HEK293 (cell line): Measurements from ENCODE around the gene CTPS2.

Source experiments
- EGR2 ChIP-seq: fragments of 450-650 bp; formaldehyde crosslinking; IDR thresholded peaks from 2 replicates; pipeline ENCODE4 v1.5.1; 2016; ENCODE audit warnings: low read depth, missing biosample characterization, missing genetic modification characterization
- GLIS1 ChIP-seq: fragments of 450-650 bp; formaldehyde crosslinking; IDR thresholded peaks from 2 replicates; pipeline ENCODE4 v1.5.1; 2016; ENCODE audit warnings: missing biosample characterization, missing genetic modification characterization
- HOXC10 ChIP-seq: sonication (generic); formaldehyde crosslinking; IDR thresholded peaks from 2 replicates; pipeline ENCODE4 v1.8.1; 2023; ENCODE audit warnings: mild to moderate bottlenecking, missing genetic modification reagents
- ZBTB48 ChIP-seq: fragments of 450-650 bp; formaldehyde crosslinking; IDR thresholded peaks from 2 replicates; pipeline ENCODE4 v1.5.1; 2016; ENCODE audit warnings: missing biosample characterization, missing genetic modification characterization
- ZBTB8A ChIP-seq: fragments of 450-650 bp; formaldehyde crosslinking; IDR thresholded peaks from 2 replicates; pipeline ENCODE4 v1.5.1; 2016; ENCODE audit warnings: missing biosample characterization, missing genetic modification characterization
- ZEB2 ChIP-seq: fragments of 450-650 bp; formaldehyde crosslinking; IDR thresholded peaks from 2 replicates; pipeline ENCODE4 v1.5.1; 2016; ENCODE audit warnings: missing biosample characterization, missing genetic modification characterization
- ZFP37 ChIP-seq: fragments of 450-650 bp; formaldehyde crosslinking; IDR thresholded peaks from 2 replicates; pipeline ENCODE4 v1.5.1; 2016; ENCODE audit warnings: missing biosample characterization, missing genetic modification characterization
- ZNF146 ChIP-seq: fragments of 450-650 bp; formaldehyde crosslinking; IDR thresholded peaks from 2 replicates; pipeline ENCODE4 v1.5.1; 2016; ENCODE audit warnings: missing biosample characterization, missing genetic modification characterization
- ZNF174 ChIP-seq: fragments of 450-650 bp; formaldehyde crosslinking; IDR thresholded peaks from 2 replicates; pipeline ENCODE4 v1.5.0; 2017; ENCODE audit warnings: missing biosample characterization, mild to moderate bottlenecking, missing genetic modification characterization
- ZNF19 ChIP-seq: fragments of 450-650 bp; formaldehyde crosslinking; IDR thresholded peaks from 2 replicates; pipeline ENCODE4; 2016; ENCODE audit warnings: missing biosample characterization, missing genetic modification characterization, low read depth
- ZNF202 ChIP-seq: fragments of 450-650 bp; formaldehyde crosslinking; IDR thresholded peaks from 2 replicates; pipeline ENCODE4 v1.5.1; 2016; ENCODE audit warnings: missing biosample characterization, missing genetic modification characterization, borderline replicate concordance
- ZNF211 ChIP-seq: fragments of 450-650 bp; formaldehyde crosslinking; IDR thresholded peaks from 2 replicates; pipeline ENCODE4 v1.5.1; 2016; ENCODE audit warnings: low read depth, missing biosample characterization, missing genetic modification characterization
- ZNF23 ChIP-seq: fragments of 450-650 bp; formaldehyde crosslinking; IDR thresholded peaks from 2 replicates; pipeline ENCODE4 v1.5.1; 2016; ENCODE audit warnings: missing biosample characterization, missing genetic modification characterization, borderline replicate concordance
- ZNF302 ChIP-seq: fragments of 450-650 bp; formaldehyde crosslinking; IDR thresholded peaks from 2 replicates; pipeline ENCODE4 v1.5.1; 2016; ENCODE audit warnings: missing biosample characterization, missing genetic modification characterization, low read depth
- ZNF549 ChIP-seq: fragments of 450-650 bp; IDR thresholded peaks from 2 replicates; pipeline ENCODE4 v1.5.1; 2018; ENCODE audit warnings: missing biosample characterization, missing genetic modification characterization, mild to moderate bottlenecking, inconsistent platforms, moderate library complexity
- ZNF555 ChIP-seq: fragments of 450-650 bp; formaldehyde crosslinking; conservative IDR thresholded peaks from 2 replicates; pipeline ENCODE4 v1.5.1; 2017; ENCODE audit warnings: missing biosample characterization, mild to moderate bottlenecking, missing genetic modification characterization, inconsistent platforms
- ZNF610 ChIP-seq: fragments of 450-650 bp; formaldehyde crosslinking; IDR thresholded peaks from 2 replicates; pipeline ENCODE4 v1.5.1; 2016; ENCODE audit warnings: missing biosample characterization, missing genetic modification characterization, borderline replicate concordance
- ZNF629 ChIP-seq: fragments of 450-650 bp; formaldehyde crosslinking; IDR thresholded peaks from 2 replicates; pipeline ENCODE4 v1.5.1; 2017; ENCODE audit warnings: missing biosample characterization, missing genetic modification characterization
- ZNF664 ChIP-seq: fragments of 450-650 bp; formaldehyde crosslinking; IDR thresholded peaks from 2 replicates; pipeline ENCODE4 v1.5.1; 2016; ENCODE audit warnings: missing biosample characterization, missing genetic modification characterization
- ZNF776 ChIP-seq: fragments of 450-650 bp; formaldehyde crosslinking; IDR thresholded peaks from 2 replicates; pipeline ENCODE4 v1.5.0; 2017; ENCODE audit warnings: missing biosample characterization, missing genetic modification characterization, borderline replicate concordance
- TF ChIP-seq, protein P1 (sequence below): fragments of 450-650 bp; formaldehyde crosslinking; conservative IDR thresholded peaks from 2 replicates; pipeline ENCODE4 v1.5.1; 2016; ENCODE audit warnings: low read depth, missing biosample characterization, missing genetic modification characterization
- TF ChIP-seq, protein P2 (sequence below): fragments of 450-650 bp; formaldehyde crosslinking; IDR thresholded peaks from 2 replicates; pipeline ENCODE4 v1.5.1; 2017; ENCODE audit warnings: missing biosample characterization, mild to moderate bottlenecking, missing genetic modification characterization, moderate library complexity
- TF ChIP-seq, protein P3 (sequence below): fragments of 450-650 bp; formaldehyde crosslinking; IDR thresholded peaks from 2 replicates; pipeline ENCODE4 v1.5.1; 2016; ENCODE audit warnings: missing biosample characterization, missing genetic modification characterization
- TF ChIP-seq, protein P4 (sequence below): fragments of 450-650 bp; formaldehyde crosslinking; IDR thresholded peaks from 2 replicates; pipeline ENCODE4 v1.5.1; 2016; ENCODE audit warnings: missing biosample characterization, missing genetic modification characterization
- TF ChIP-seq, protein P5 (sequence below): fragments of 450-650 bp; formaldehyde crosslinking; IDR thresholded peaks from 2 replicates; pipeline ENCODE4 v1.5.1; 2016; ENCODE audit warnings: missing biosample characterization, missing genetic modification characterization
- TF ChIP-seq, protein P6 (sequence below): fragments of 450-650 bp; formaldehyde crosslinking; IDR thresholded peaks from 2 replicates; pipeline ENCODE4 v1.5.1; 2016; ENCODE audit warnings: missing biosample characterization, missing genetic modification characterization
- TF ChIP-seq, protein P7 (sequence below): fragments of 450-650 bp; formaldehyde crosslinking; IDR thresholded peaks from 2 replicates; pipeline ENCODE4 v1.5.1; 2016; ENCODE audit warnings: missing biosample characterization, missing genetic modification characterization

The CTPS2 gene

DNA sequence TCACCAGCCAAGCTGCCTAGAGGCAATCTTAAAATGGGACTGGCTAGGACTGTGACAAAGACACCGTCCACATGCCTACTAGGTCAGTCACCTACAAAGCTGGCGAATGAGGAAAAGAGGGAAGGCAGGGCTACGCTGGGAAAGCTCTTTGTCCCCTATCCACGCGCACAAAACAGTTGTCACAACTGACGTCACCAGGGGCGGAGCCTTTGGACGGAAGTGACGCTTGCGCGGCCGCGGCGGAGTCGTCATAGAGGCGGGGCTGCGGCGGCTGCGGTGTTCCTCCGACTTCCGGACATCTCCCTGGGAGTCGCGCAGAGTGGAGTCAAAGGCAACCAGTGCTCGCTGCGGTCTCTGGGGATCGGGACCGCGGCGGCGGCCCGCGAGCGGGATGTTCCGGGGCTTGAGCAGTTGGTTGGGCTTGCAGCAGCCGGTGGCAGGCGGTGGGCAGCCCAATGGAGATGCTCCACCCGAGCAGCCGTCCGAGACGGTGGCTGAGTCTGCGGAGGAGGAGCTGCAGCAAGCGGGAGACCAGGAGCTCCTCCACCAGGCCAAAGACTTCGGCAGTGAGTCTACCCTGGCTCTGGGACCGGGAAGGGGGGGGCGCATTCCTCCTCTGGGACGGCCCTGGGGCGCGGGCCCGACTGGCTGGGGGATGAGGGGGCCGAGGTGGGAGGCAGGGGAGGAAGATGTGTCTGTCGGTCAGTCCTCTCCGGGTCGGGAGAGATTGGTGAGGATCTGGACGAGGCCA lies 7.0 kb upstream of the CTPS2 start, which contains the start of gene SYAP1 (continued):
- no peak for TF ChIP-seq EGR2 (tag by site-specific recombination)
- peak; percentile 81; the same call in 1 of the 2 replicates for TF ChIP-seq ZFP37 (tag by site-specific recombination)
- TF ChIP-seq ZNF211 (tag by site-specific recombination): no peak
- TF ChIP-seq ZNF549 (tag by site-specific recombination): no peak
- TF ChIP-seq, protein P1, sequence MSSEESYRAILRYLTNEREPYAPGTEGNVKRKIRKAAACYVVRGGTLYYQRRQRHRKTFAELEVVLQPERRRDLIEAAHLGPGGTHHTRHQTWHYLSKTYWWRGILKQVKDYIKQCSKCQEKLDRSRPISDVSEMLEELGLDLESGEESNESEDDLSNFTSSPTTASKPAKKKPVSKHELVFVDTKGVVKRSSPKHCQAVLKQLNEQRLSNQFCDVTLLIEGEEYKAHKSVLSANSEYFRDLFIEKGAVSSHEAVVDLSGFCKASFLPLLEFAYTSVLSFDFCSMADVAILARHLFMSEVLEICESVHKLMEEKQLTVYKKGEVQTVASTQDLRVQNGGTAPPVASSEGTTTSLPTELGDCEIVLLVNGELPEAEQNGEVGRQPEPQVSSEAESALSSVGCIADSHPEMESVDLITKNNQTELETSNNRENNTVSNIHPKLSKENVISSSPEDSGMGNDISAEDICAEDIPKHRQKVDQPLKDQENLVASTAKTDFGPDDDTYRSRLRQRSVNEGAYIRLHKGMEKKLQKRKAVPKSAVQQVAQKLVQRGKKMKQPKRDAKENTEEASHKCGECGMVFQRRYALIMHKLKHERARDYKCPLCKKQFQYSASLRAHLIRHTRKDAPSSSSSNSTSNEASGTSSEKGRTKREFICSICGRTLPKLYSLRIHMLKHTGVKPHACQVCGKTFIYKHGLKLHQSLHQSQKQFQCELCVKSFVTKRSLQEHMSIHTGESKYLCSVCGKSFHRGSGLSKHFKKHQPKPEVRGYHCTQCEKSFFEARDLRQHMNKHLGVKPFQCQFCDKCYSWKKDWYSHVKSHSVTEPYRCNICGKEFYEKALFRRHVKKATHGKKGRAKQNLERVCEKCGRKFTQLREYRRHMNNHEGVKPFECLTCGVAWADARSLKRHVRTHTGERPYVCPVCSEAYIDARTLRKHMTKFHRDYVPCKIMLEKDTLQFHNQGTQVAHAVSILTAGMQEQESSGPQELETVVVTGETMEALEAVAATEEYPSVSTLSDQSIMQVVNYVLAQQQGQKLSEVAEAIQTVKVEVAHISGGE (tag by site-specific recombination): peak; percentile 91
- peak; percentile 88 for TF ChIP-seq GLIS1 (tag by site-specific recombination)
- TF ChIP-seq ZNF146 (tag by site-specific recombination): 0 out of 2 replicates have a peak, but pooled peaks have one; percentile 5
- TF ChIP-seq ZEB2: peak; percentile 40; the same call in 1 of the 2 replicates
- TF ChIP-seq ZNF555 (tag by site-specific recombination): no peak
- TF ChIP-seq ZNF19: no peak
- TF ChIP-seq ZNF610 (tag by site-specific recombination): peak; percentile 63; the same call in 1 of the 2 replicates
- peak; percentile 51 for TF ChIP-seq ZBTB8A (tag by site-specific recombination)
- TF ChIP-seq, protein P2, sequence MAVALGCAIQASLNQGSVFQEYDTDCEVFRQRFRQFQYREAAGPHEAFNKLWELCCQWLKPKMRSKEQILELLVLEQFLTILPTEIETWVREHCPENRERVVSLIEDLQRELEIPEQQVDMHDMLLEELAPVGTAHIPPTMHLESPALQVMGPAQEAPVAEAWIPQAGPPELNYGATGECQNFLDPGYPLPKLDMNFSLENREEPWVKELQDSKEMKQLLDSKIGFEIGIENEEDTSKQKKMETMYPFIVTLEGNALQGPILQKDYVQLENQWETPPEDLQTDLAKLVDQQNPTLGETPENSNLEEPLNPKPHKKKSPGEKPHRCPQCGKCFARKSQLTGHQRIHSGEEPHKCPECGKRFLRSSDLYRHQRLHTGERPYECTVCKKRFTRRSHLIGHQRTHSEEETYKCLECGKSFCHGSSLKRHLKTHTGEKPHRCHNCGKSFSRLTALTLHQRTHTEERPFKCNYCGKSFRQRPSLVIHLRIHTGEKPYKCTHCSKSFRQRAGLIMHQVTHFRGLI (tag by site-specific recombination): peak; percentile 96
- TF ChIP-seq, protein P3, sequence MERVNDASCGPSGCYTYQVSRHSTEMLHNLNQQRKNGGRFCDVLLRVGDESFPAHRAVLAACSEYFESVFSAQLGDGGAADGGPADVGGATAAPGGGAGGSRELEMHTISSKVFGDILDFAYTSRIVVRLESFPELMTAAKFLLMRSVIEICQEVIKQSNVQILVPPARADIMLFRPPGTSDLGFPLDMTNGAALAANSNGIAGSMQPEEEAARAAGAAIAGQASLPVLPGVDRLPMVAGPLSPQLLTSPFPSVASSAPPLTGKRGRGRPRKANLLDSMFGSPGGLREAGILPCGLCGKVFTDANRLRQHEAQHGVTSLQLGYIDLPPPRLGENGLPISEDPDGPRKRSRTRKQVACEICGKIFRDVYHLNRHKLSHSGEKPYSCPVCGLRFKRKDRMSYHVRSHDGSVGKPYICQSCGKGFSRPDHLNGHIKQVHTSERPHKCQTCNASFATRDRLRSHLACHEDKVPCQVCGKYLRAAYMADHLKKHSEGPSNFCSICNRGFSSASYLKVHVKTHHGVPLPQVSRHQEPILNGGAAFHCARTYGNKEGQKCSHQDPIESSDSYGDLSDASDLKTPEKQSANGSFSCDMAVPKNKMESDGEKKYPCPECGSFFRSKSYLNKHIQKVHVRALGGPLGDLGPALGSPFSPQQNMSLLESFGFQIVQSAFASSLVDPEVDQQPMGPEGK (tag by site-specific recombination): peak; percentile 39; the same call in 1 of the 2 replicates
- TF ChIP-seq ZNF664 (tag by site-specific recombination): no peak
- TF ChIP-seq, protein P4, sequence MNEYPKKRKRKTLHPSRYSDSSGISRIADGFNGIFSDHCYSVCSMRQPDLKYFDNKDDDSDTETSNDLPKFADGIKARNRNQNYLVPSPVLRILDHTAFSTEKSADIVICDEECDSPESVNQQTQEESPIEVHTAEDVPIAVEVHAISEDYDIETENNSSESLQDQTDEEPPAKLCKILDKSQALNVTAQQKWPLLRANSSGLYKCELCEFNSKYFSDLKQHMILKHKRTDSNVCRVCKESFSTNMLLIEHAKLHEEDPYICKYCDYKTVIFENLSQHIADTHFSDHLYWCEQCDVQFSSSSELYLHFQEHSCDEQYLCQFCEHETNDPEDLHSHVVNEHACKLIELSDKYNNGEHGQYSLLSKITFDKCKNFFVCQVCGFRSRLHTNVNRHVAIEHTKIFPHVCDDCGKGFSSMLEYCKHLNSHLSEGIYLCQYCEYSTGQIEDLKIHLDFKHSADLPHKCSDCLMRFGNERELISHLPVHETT (tag by site-specific recombination): peak; percentile 21; the same call in 1 of the 2 replicates
- TF ChIP-seq HOXC10 (CRISPR knock-in tag): no peak
- TF ChIP-seq ZNF174 (tag by site-specific recombination): no peak
- TF ChIP-seq, protein P5, sequence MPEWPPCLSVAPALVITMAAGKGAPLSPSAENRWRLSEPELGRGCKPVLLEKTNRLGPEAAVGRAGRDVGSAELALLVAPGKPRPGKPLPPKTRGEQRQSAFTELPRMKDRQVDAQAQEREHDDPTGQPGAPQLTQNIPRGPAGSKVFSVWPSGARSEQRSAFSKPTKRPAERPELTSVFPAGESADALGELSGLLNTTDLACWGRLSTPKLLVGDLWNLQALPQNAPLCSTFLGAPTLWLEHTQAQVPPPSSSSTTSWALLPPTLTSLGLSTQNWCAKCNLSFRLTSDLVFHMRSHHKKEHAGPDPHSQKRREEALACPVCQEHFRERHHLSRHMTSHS: no peak
- TF ChIP-seq ZNF629 (tag by site-specific recombination): peak; percentile 100
- peak; percentile 52; the same call in 1 of the 2 replicates for TF ChIP-seq ZBTB48 (tag by site-specific recombination)
- TF ChIP-seq ZNF202: no peak
- TF ChIP-seq, protein P6, sequence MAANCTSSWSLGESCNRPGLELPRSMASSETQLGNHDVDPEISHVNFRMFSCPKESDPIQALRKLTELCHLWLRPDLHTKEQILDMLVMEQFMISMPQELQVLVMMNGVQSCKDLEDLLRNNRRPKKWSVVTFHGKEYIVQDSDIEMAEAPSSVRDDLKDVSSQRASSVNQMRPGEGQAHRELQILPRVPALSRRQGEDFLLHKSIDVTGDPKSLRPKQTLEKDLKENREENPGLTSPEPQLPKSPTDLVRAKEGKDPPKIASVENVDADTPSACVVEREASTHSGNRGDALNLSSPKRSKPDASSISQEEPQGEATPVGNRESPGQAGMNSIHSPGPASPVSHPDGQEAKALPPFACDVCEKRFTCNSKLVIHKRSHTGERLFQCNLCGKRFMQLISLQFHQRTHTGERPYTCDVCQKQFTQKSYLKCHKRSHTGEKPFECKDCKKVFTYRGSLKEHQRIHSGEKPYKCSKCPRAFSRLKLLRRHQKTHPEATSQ (tag by site-specific recombination): no peak
- TF ChIP-seq ZNF23 (tag by site-specific recombination): no peak
- TF ChIP-seq, protein P7, sequence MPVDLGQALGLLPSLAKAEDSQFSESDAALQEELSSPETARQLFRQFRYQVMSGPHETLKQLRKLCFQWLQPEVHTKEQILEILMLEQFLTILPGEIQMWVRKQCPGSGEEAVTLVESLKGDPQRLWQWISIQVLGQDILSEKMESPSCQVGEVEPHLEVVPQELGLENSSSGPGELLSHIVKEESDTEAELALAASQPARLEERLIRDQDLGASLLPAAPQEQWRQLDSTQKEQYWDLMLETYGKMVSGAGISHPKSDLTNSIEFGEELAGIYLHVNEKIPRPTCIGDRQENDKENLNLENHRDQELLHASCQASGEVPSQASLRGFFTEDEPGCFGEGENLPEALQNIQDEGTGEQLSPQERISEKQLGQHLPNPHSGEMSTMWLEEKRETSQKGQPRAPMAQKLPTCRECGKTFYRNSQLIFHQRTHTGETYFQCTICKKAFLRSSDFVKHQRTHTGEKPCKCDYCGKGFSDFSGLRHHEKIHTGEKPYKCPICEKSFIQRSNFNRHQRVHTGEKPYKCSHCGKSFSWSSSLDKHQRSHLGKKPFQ: no peak
- no peak for TF ChIP-seq ZNF302 (tag by site-specific recombination)
- TF ChIP-seq ZNF776: no peak
